ENCODE data around the gene PTPRO.

PTPRO gene

GRCh38 chr12:15646581-15646980 lies 324.3 kb downstream of the PTPRO start:
- ChIA-PET CTCF (no interaction called here), POLR2A (no interaction called here)
- no peak for DNase-seq (ENCODE audit: extremely low spot score)
- TF ChIP-seq CTCF (IDR thresholded peaks at IDR 0.05; ENCODE audit: control extremely low read depth, extremely low read depth, low read depth, missing control alignments) = no peak

All from GM10248 (cell line).